ENCODE data around the gene CHN1.
A peak's percentile ranks its signal among the peaks of the same experiment; 100 is the strongest.

The CHN1 gene

GRCh38 chr2:174919947-174920595, 85.1 kb downstream of the CHN1 start:
- no peak for DNase-seq

- no peak for DNase-seq
Observed at GRCh38 chr2:174918886-174919526, 86.2 kb downstream of the CHN1 start.

- DNase-seq: no peak
Observed at GRCh38 chr2:174916270-174916930, 88.8 kb downstream of the CHN1 start.

GRCh38 chr2:174914853-174915760, 90.1 kb downstream of the CHN1 start:
- no peak for DNase-seq

GRCh38 chr2:174908284-174908683, 96.9 kb downstream of the CHN1 start:
- no peak for DNase-seq

- DNase-seq: no peak
Observed at GRCh38 chr2:174903264-174903556, 102.0 kb downstream of the CHN1 start.

GRCh38 chr2:174902506-174903263, 102.5 kb downstream of the CHN1 start:
- DNase-seq: peak in 1 of 2 donors; percentile 50

GRCh38 chr2:174901075-174901474, 104.1 kb downstream of the CHN1 start:
- DNase-seq: peak in 1 of 2 donors; percentile 14

- DNase-seq: no peak
Observed at GRCh38 chr2:174897286-174897685, 107.9 kb downstream of the CHN1 start.

- no peak for DNase-seq
Observed at GRCh38 chr2:174893018-174893417, 112.2 kb downstream of the CHN1 start.

- DNase-seq: no peak
Observed at GRCh38 chr2:174892546-174892945, 112.6 kb downstream of the CHN1 start.

- no peak for DNase-seq
Observed at GRCh38 chr2:174888646-174889271, 116.4 kb downstream of the CHN1 start.

GRCh38 chr2:174888146-174888545, 117.0 kb downstream of the CHN1 start:
- DNase-seq: no peak

GRCh38 chr2:174882416-174882815, 122.8 kb downstream of the CHN1 start:
- DNase-seq: no peak

GRCh38 chr2:174881678-174882077, 123.5 kb downstream of the CHN1 start:
- no peak for DNase-seq

- DNase-seq: no peak
Observed at GRCh38 chr2:174878537-174879147, 126.5 kb downstream of the CHN1 start.

GRCh38 chr2:174877751-174878150, 127.4 kb downstream of the CHN1 start:
- no peak for DNase-seq

GRCh38 chr2:174877301-174877700, 127.9 kb downstream of the CHN1 start:
- DNase-seq: no peak

- DNase-seq: no peak
Observed at GRCh38 chr2:174874085-174874484, 131.1 kb downstream of the CHN1 start.

- no peak for DNase-seq
Observed at GRCh38 chr2:174873471-174873870, 131.7 kb downstream of the CHN1 start.

- DNase-seq: no peak
Observed at GRCh38 chr2:174870787-174871186, 134.4 kb downstream of the CHN1 start.

GRCh38 chr2:174868878-174869277, 136.3 kb downstream of the CHN1 start:
- DNase-seq: no peak

All from CD4-positive, alpha-beta T cell treated with Interferon alpha-2 for 1 hour (primary cell).